GM15510 (cell line): ENCODE measurements around the gene SYMPK.

Experiments
- POLR2A ChIP-seq: IDR thresholded peaks from 3 replicates; pipeline ENCODE4 v1.6.1; 2011; ENCODE audit warnings: borderline replicate concordance; ENCODE audit not compliant: insufficient read length; ENCODE audit errors: extremely low read depth

Gene SYMPK

GRCh38 chr19:45825917-45826893 lies 36.7 kb downstream of the SYMPK start:
- no peak for TF ChIP-seq POLR2A

- TF ChIP-seq POLR2A, result no peak
Observed at GRCh38 chr19:45825263-45825605, 37.7 kb downstream of the SYMPK start.

GRCh38 chr19:45824531-45825262 lies 38.2 kb downstream of the SYMPK start:
- TF ChIP-seq POLR2A, result no peak

- TF ChIP-seq POLR2A, result no peak
Observed at GRCh38 chr19:45824041-45824471, 38.9 kb downstream of the SYMPK start.

- TF ChIP-seq POLR2A, result no peak
Observed at GRCh38 chr19:45823182-45823581, 39.8 kb downstream of the SYMPK start.

- TF ChIP-seq POLR2A, result no peak
Observed at GRCh38 chr19:45822716-45823115, 40.2 kb downstream of the SYMPK start.

GRCh38 chr19:45821570-45821969 lies 41.4 kb downstream of the SYMPK start:
- no peak for TF ChIP-seq POLR2A

GRCh38 chr19:45821103-45821521 lies 41.8 kb downstream of the SYMPK start:
- TF ChIP-seq POLR2A, result no peak

- TF ChIP-seq POLR2A, result no peak
Observed at GRCh38 chr19:45820413-45821102, 42.4 kb downstream of the SYMPK start.

- TF ChIP-seq POLR2A, result no peak
Observed at GRCh38 chr19:45819769-45820168, 43.2 kb downstream of the SYMPK start.

- TF ChIP-seq POLR2A, result no peak
Observed at GRCh38 chr19:45817725-45818301, 45.1 kb downstream of the SYMPK start.

GRCh38 chr19:45817010-45817724 lies 45.8 kb downstream of the SYMPK start:
- TF ChIP-seq POLR2A, result no peak

- no peak for TF ChIP-seq POLR2A
Observed at GRCh38 chr19:45816236-45817009, 46.5 kb downstream of the SYMPK start.

- no peak for TF ChIP-seq POLR2A
Observed at GRCh38 chr19:45815481-45816216, 47.3 kb downstream of the SYMPK start.
